DND-41 (cell line): ENCODE data around the gene BATF2.

Experiments
- ATAC-seq: fragments of 200-7000 bp; cut with Tn5 transposase; 3 replicates; pipeline ENCODE4 v1.9.1; 2021; ENCODE audit warnings: low read depth; ENCODE audit not compliant: insufficient read depth
- DNase-seq: peaks from one replicate; pipeline ENCODE4 v3.0.0-alpha.2; 2020
- H2AFZ ChIP-seq: 2 replicates; pipeline ENCODE4 v1.6.0; 2012; ENCODE audit warnings: low read depth, low read length
- H3K27ac ChIP-seq: 2 replicates; pipeline ENCODE4 v1.5.1; 2012; ENCODE audit warnings: low read length, inconsistent platforms
- H3K27me3 ChIP-seq: fragments of 200-600 bp; sonication (generic); 2 replicates; pipeline ENCODE4 v1.6.0; 2012; ENCODE audit warnings: low read length, mild to moderate bottlenecking, inconsistent platforms; ENCODE audit not compliant: insufficient read depth, poor library complexity
- H3K36me3 ChIP-seq: 2 replicates; pipeline ENCODE4 v1.5.1; 2012; ENCODE audit warnings: low read length, inconsistent platforms; ENCODE audit not compliant: insufficient read depth
- H3K4me1 ChIP-seq: 2 replicates; pipeline ENCODE4 v1.5.1; 2012; ENCODE audit warnings: mild to moderate bottlenecking, low read length; ENCODE audit not compliant: insufficient read depth
- H3K4me2 ChIP-seq: 2 replicates; pipeline ENCODE4 v1.6.0; 2012; ENCODE audit warnings: mild to moderate bottlenecking, moderate library complexity, low read length, inconsistent platforms; ENCODE audit not compliant: insufficient read depth
- H3K4me3 ChIP-seq, 2 experiments: fragments of 200-600 bp in 1 of 2; shearing (Covaris generic) in 1 of 2; 2 replicates each; pipeline ENCODE4 v1.5.1; 2012 to 2016; ENCODE audit warnings: inconsistent platforms in 2 of 2, low read length in 2 of 2, mild to moderate bottlenecking in 2 of 2, low read depth in 1 of 2, moderate library complexity in 1 of 2
- H3K79me2 ChIP-seq: 2 replicates; pipeline ENCODE4 v1.6.0; 2012; ENCODE audit warnings: low read length, inconsistent platforms; ENCODE audit not compliant: insufficient read depth
- H3K9ac ChIP-seq: 2 replicates; pipeline ENCODE4 v1.6.0; 2012; ENCODE audit warnings: low read depth, mild to moderate bottlenecking, inconsistent platforms, low read length, moderate library complexity
- H3K9me3 ChIP-seq: 2 replicates; pipeline ENCODE4 v1.5.1; 2012; ENCODE audit warnings: low read length, moderate library complexity, mild to moderate bottlenecking, inconsistent platforms; ENCODE audit not compliant: insufficient read depth, severe bottlenecking
- H4K20me1 ChIP-seq: 2 replicates; pipeline ENCODE4 v1.6.0; 2012; ENCODE audit warnings: low read length; ENCODE audit not compliant: insufficient read depth
- EZH2 ChIP-seq: IDR thresholded peaks from 3 replicates; pipeline ENCODE4 v1.6.1; 2012; ENCODE audit warnings: borderline replicate concordance, low read depth, mild to moderate bottlenecking, moderate library complexity, low read length, inconsistent platforms; ENCODE audit not compliant: severe bottlenecking
- TF ChIP-seq, protein P1 (sequence below): IDR thresholded peaks from 2 replicates; pipeline ENCODE4 v1.5.1; 2012; ENCODE audit warnings: borderline replicate concordance, low read length, moderate library complexity, mild to moderate bottlenecking; ENCODE audit not compliant: poor library complexity, severe bottlenecking; ENCODE audit errors: extremely low read depth

Gene BATF2

DNA sequence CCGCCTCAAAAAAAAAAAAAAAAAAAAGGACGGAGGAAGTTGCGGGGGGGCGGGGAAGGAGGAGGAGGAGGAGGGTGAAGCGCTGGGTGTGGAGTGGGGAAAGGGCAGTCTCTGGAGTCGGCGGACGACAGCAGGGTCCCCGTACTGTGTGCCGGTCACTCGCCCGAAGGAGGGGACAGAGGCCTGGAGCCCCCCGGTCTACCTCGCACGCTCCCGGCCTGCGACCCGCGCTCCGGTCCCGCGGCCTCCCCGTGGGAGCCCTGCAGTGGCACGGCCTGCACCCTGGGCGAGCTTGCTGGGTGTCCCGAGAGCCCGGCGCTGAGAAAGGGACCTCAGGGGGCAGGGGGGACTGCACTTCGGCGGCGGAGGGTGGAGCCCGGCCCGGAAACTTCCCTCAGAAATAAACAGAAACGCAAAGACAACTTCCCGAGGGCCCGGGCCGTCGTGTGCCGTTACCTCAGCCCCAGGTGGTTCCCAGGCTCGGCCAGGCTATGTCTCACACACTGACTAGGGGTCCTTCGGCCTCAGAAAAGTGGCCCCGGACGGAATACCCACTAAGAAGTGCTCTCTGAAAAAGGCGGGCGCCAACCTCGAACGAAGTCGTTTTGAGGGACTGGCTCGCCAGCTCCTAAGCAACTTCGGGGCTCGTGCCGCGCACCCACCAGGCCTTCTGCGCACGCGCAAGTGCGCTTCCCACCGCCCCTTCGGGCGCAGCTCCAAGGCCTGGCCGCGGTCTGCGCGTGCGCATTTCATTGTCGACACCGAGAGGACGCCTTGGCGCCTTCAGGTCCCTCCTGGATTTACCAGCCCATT lies 25.1 kb downstream of the BATF2 start, which contains the start of gene MAJIN:
MAJIN (minus strand) TSS at position 688 of the 813 bp plus-strand sequence. CDS start 12,703 bp downstream, outside the sequence.
- no peak for DNase-seq
- Histone ChIP-seq H2AFZ (no peak within 1 kb of the TSS), H3K27ac (no peak within 1 kb of the TSS), H3K4me1 (no peaks in the 10 kb centered on the region), H3K9ac (no peak within 1 kb of the TSS), H3K36me3 (no peaks in the 10 kb centered on the region), H3K9me3 (no peaks in the 10 kb centered on the region), H4K20me1 (no peaks in the 10 kb centered on the region), H3K79me2 (no peaks in the 10 kb centered on the region), H3K4me3 (no peak within 1 kb of the TSS), H3K4me2 (no peak within 1 kb of the TSS), H3K27me3 (no peaks in the 10 kb centered on the region)
- ATAC-seq: no peak
- TF ChIP-seq EZH2: no peak
- TF ChIP-seq, protein P1, sequence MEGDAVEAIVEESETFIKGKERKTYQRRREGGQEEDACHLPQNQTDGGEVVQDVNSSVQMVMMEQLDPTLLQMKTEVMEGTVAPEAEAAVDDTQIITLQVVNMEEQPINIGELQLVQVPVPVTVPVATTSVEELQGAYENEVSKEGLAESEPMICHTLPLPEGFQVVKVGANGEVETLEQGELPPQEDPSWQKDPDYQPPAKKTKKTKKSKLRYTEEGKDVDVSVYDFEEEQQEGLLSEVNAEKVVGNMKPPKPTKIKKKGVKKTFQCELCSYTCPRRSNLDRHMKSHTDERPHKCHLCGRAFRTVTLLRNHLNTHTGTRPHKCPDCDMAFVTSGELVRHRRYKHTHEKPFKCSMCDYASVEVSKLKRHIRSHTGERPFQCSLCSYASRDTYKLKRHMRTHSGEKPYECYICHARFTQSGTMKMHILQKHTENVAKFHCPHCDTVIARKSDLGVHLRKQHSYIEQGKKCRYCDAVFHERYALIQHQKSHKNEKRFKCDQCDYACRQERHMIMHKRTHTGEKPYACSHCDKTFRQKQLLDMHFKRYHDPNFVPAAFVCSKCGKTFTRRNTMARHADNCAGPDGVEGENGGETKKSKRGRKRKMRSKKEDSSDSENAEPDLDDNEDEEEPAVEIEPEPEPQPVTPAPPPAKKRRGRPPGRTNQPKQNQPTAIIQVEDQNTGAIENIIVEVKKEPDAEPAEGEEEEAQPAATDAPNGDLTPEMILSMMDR: no peak

DNA sequence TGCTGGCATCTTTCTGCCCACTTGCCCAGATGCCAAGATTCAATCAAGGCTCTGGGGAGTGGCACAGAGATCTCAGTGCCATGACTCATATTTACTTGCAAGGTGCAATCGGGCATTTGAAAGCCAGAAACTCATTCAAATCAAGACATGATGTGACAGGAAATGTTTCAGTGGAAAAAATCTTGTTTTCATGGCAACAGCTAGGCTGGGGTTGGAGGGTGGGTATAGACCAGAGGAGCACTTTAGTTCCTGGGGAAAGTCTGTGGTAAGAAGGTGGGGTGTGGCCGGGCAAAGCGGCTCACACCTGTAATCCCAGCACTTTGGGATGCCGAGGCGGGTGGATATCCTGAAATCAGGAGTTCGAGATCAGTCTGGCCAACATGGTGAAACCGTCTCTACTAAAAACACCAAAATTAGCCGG lies 26.0 kb downstream of the BATF2 start:
- H3K4me2 ChIP-seq: no peak overlapping the region
- TF ChIP-seq EZH2: no peak
- TF ChIP-seq, protein P1: no peak
- H3K9me3 ChIP-seq: no peaks in the 10 kb centered on the region
- H3K36me3 ChIP-seq: no peaks in the 10 kb centered on the region
- H3K27me3 ChIP-seq: no peaks in the 10 kb centered on the region
- DNase-seq (no peak), ATAC-seq (no peak)
- H3K4me3 ChIP-seq: no peak overlapping the region
- no peaks in the 10 kb centered on the region for H3K4me1 ChIP-seq
- H3K79me2 ChIP-seq: no peaks in the 10 kb centered on the region
- H4K20me1 ChIP-seq: no peaks in the 10 kb centered on the region
- H2AFZ ChIP-seq: no peak overlapping the region
- H3K9ac ChIP-seq: no peak overlapping the region
- H3K27ac ChIP-seq: no peak overlapping the region

DNA sequence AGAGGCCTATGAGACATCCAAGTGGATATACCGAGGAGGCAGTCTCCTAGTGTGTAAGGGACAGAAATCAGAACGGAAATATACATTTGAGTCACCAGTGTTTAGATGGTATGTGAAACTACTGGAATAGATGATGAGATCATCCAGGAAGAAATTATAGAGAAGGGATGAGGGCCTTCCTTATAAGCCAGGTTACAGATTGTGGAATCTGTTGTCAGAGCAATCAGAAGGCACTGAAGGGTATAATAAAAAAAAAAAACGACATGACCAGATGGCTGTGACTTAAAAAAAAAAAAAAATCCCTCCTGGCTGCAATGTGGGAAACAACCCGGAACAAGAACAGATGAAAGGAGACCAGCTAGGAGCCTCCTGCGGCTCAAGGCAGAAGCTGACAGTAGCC lies 27.6 kb downstream of the BATF2 start:
- Histone ChIP-seq H3K4me3 (no peak overlapping the region), H2AFZ (no peak overlapping the region), H3K9ac (no peak overlapping the region), H3K79me2 (no peaks in the 10 kb centered on the region), H3K36me3 (no peaks in the 10 kb centered on the region), H3K9me3 (no peaks in the 10 kb centered on the region), H3K27ac (no peak overlapping the region), H4K20me1 (no peaks in the 10 kb centered on the region), H3K4me1 (no peaks in the 10 kb centered on the region), H3K4me2 (no peak overlapping the region), H3K27me3 (no peaks in the 10 kb centered on the region)
- DNase-seq: no peak
- TF ChIP-seq, protein P1: no peak
- TF ChIP-seq EZH2: no peak
- ATAC-seq: no peak
